T-helper 2 cell (primary cell): ENCODE results near the gene NCR1.
"Not testable (repeated sequence)": the region's sequence is repeated elsewhere in the genome, so short reads cannot be mapped to it uniquely, and the experiment has no call there.

Source experiments
- DNase-seq, 5 experiments: peaks; one replicate each; pipeline versions ENCODE4 v3.0.0 to v3.0.0-alpha.2; 2012 to 2022
- total RNA-seq, 2 donors: gene quantifications; one replicate each; lab custom pipeline; 2026; lab: John Stamatoyannopoulos, UW

The NCR1 gene, protein sequence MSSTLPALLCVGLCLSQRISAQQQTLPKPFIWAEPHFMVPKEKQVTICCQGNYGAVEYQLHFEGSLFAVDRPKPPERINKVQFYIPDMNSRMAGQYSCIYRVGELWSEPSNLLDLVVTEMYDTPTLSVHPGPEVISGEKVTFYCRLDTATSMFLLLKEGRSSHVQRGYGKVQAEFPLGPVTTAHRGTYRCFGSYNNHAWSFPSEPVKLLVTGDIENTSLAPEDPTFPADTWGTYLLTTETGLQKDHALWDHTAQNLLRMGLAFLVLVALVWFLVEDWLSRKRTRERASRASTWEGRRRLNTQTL
- 0.13 to 0.31 reads per million in 2 donors for total RNA-seq

GRCh38 chr19:54905803-54906511 lies at the start of gene NCR1:
NCR1 (plus strand) TSS chr19:54906148; CDS start chr19:54906188, 40 bp downstream.
- DNase-seq: peak in 2 of 5 experiments; percentile 4 to 43

DNA sequence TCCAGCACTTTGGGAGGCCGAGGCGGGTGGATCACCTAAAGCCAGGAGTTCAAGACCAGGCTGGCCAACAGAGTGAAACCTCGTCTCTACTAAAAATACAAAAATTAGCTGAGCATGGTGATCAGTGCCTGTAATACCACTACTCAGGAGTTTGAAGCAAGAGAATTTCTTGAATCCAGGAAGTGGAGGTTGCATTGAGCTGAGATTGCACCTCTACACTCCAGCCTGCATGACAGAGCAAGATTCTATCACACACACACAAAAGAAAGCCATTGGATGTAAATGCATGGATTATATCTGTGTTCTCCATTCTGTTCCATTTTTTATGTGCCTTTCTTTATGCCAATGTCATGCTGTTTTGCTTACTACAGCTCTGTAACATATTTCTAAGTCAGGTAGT lies 47.5 kb upstream of the NCR1 start:
- not testable (repeated sequence) for DNase-seq

- not testable (repeated sequence) for DNase-seq
Measured at GRCh38 chr19:54859421-54859820, 46.5 kb upstream of the NCR1 start.

- not testable (repeated sequence) for DNase-seq
Measured at GRCh38 chr19:54863459-54863858, 42.5 kb upstream of the NCR1 start.

GRCh38 chr19:54871696-54872095 lies 34.3 kb upstream of the NCR1 start:
- no peak for DNase-seq

DNA sequence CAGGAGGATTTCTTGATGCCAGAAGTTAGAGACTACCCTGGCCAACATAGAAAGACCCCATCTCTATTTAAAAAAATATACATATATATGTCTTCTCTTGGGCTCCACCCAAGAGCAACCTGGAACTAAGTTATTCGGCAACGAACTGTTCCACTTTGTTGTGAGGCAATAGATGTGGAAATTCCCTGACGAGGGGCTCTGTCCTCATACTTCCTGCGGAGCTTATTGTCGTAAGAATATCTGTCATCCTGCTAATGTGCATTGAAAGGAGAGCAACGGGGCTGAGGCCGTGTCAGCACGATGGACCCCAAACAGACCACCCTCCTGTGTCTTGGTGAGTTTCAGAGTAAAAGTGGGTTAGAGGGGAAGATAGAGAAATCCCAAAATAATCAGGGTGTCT lies 32.0 kb upstream of the NCR1 start, which contains the start of gene FCAR:
Gene FCAR, plus strand, starts transcription at position 246 of the 400 bp plus-strand sequence. Its CDS starts 55 bp downstream, at position 301.
- no peak for DNase-seq

GRCh38 chr19:54875506-54875905 lies 30.4 kb upstream of the NCR1 start:
- no peak for DNase-seq

DNA sequence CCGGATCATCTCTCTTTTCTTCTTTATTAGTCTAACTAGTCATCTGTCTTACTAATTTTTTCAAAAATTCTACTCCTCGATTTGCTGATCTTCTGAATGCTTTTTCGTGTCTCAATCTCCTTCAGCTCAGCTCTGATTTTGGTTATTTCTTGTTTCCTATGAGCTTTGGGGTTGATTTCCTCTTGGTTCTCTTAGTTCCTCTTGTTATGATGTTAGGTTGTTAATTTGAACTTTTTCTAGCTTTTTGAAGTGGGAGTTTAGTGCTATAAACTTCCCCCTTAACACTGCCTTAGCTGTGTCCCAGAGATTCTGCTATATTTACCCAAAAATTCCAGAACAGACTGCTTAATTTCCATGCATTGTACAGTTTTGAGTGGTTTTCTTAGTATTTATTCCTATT lies 28.5 kb upstream of the NCR1 start:
- DNase-seq: no peak

DNA sequence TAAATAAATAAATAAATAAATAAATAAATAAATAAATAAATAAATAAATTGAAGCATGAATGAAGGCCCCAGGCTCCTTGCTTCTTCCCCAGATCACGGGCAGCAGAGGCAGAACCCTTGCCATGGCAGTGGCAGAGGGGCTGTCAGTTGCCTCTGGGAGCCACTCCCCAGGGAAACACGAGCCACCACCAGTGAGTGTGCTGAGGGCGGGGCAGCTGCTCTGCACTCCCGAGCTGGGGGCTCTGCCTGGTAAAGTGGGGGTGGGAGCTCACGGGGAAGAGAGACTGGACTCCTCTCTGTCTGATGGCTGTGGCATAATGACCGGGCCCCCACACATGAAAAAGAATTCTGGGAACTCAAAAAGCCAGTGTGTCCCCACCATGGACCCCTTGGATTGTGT lies 24.1 kb upstream of the NCR1 start:
- no peak for DNase-seq

DNA sequence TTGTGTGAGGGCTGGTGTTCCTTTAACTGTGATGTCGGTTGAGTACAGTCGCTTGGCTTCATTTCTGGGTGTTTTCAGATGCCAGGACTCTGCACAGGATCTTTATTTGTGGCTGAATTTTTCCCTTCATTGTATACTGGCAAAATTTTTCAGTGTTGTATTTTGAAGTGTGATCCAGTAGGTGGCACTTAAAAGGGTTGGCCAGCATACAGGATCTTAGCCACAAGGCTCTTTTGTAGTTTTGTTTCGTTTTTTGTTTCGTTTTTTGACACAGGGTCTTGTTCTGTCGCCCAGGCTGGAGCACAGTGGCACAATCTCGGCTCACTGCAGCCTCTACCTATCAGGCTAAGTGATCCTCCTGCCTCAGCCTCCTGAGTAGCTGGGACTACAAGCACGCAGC lies 23.2 kb upstream of the NCR1 start:
- DNase-seq: peak in 1 of 5 experiments; percentile 66

- DNase-seq: no peak
Measured at GRCh38 chr19:54883228-54883627, 22.7 kb upstream of the NCR1 start.

DNA sequence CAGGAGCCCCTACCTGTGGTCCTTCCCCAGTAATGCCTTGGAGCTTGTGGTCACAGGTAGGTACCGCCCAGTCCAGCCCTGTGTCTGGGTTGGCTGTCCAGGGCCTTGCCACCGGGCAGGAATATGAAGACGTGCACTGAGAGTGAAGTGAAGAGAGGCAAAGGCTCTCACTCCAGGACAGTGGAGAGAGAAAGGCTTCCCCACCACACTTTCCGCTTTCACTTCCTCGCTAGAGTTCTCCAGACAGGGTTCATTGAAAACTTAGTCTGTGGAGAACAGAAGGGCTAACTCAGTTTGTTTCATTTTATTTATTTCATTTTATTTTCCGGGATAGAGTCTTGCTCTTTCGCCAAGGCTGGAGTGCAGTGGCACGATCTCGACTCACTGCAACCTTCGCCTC lies 17.7 kb upstream of the NCR1 start:
- no peak for DNase-seq

GRCh38 chr19:54889566-54889965 lies 16.4 kb upstream of the NCR1 start:
- DNase-seq: no peak

DNA sequence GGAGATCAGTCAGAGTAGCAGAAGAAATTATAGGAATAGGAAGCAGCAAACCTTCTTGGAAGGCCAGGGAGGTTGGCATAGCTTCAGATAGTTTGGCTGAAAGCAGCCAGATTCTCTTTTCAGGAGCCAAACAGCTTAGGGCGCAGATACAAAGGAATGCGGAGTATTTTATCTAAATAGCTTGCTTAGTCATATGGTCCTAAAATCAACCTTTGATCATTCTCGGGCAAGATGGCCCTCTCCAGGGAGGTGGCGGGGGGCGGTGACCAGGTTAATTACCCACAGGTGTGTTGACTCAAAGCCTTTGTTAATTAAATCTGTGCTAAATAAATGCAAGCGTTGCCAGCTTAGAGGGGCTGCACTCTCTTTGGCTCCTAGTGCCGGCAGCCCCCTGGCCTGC lies 12.5 kb upstream of the NCR1 start:
- DNase-seq: no peak

- not testable (repeated sequence) for DNase-seq
Measured at GRCh38 chr19:54894106-54894505, 11.8 kb upstream of the NCR1 start.

DNA sequence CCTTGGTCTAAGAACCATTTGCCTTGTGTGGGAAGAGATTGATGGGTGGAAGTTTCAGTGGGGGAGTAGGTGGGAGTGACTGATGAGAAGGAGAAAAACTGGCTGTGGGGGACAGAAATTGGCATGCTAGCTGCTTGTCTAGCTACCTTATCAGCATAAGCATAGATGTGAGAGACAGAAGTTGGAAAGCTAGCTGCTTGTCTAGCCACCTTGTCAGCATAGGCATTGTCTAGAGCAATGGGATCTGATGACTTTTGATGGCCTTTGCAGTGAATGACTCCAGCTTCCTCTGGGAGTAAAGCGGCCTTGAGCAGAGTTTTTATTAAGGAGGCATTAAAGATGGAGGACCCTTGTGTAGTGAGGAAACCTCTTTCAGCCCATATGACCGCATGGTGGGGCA lies 9.9 kb upstream of the NCR1 start:
- no peak for DNase-seq

DNA sequence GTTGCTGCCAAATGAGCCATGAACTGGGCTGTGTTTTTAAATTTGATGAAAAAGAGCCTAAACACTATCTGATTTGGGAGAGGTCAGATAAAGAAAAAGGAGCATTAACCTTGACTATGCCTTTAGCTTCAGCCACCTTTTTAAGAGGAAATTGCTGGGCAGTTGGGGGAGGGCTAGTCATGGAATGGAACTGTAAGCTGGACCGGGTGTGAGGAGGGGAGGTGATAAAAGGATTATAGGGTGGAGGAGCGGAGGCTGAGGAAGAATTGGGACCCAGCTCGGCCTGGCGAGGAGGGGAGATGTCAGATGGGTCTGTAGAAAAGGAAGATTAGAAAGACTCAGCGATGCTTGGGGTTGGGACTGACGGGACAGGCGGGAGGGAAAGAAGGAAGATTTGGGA lies 7.3 kb upstream of the NCR1 start:
- DNase-seq: not testable (repeated sequence)

DNA sequence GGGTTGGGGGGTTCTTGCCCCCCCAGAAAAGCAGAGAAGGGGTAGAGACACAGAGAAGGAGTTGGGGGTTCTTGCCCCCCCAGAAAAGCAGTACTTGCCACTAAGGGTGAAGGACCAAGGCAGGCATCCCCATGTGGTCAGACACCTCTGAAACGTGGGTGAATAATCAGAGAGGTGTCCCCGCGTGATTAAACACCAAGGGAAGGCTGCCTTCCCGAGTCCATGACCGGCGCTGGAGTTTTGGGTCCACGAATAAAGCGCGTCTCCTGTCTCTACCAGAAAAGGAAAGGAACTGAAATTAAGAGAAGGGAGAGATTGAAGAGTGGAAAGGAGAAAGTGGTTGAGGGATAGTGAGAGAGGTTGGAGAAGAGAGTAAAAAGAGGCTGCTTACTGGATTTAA lies 6.3 kb upstream of the NCR1 start:
- DNase-seq: not testable (repeated sequence)

DNA sequence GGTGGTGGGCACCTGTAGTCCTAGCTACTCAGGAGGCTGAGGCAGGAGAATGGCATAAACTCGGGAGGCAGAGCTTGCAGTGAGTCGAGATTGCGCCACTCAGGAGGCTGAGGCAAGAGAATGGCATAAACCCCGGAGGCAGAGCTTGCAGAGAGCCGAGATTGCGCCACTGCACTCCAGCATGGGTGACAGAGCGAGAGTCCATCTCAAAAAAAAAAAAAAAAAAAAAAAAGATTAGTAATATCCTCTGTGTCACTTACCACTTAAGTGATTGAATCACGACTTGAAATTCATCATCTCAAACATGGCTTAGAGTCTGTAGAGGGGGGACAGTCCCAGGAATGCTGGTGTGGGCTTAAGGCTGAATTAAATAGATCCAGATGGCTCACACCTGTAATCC lies 4.8 kb upstream of the NCR1 start:
- not testable (repeated sequence) for DNase-seq

DNA sequence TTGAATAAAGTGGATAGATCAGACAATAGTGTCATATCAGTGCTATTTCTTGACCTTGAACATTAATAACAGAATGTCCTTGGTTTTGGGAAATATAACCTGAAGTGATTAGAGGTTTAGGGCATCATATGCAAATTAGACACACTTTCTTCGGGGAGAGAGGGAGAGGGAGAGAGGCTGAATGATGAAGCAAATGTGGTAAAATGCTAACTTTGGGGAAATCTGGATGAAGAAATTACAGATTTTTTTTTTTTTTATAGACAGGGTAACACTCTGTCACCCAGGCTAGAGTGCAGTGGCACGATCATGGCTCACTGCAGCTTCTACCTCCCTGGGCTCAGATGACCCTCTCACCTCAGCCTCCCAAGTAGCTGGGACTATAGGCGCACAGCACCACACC lies 3.9 kb upstream of the NCR1 start:
- no peak for DNase-seq

DNA sequence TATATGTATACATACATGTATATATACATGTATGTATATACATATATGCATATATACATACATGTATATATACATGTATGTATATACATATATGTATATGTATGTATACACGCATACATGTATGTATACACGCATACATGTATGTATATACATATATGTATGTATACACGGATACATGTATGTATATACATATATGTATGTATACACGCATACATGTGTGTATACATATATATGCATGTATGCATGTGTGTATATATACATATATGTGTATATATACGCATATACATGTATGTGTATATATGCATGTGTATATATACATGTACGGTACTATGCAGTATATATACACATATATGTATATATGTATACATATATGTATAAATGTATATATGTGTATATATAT lies 2.6 kb upstream of the NCR1 start:
- DNase-seq: no peak

- DNase-seq: not testable (repeated sequence)
Measured at GRCh38 chr19:54904261-54904660, 1.7 kb upstream of the NCR1 start.

DNA sequence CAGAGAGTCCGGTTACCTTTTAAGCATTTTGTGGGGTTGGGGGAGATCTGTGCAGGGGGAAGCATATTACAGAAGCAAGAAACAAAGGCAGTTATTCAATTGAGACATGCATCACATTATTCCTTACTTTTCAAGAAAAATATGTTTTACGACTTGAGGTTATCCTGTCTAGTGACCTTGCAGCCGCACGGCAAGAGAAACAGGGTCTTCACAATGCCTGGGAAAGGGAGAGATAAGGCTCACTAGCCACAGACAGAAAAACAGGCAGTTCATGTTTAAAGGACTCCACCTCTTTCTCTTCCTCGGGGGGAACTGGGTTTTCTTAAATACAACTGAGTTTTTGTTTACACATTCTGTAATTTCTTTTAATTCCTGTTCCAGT lies 536 bp upstream of the NCR1 start:
- no peak for DNase-seq

DNA sequence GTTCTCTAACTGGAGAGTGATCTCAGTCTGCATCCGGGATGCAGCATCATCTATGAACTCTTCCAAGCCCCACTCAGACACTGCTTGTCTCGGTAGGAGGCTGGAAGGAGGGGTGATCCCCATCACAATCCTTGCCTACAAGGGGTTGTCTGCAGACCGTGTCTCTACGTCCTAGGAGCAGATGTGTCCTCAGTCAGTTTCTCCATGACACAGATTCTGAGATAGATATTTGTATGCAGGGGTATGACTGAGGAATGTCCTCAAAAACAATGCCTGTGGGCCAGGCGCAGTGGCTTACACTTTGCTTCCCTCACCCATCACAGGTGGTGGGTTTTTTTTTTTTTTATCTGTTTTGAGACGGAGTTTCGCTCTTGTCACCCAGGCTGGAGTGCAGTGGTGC lies 871 bp downstream of the NCR1 start:
- DNase-seq: no peak
